ENCODE results near the gene GTF2A1L.

Gene GTF2A1L

GRCh38 chr2:48723129-48723528, 105.5 kb downstream of the GTF2A1L start:
- in situ Hi-C loops (cut with HindIII; ENCODE audit: low sequenced_read_pairs) = no loop called here
- DNase-seq (ENCODE audit: low read depth) = peak; percentile 43
- no peak for TF ChIP-seq CTCF (IDR thresholded peaks at IDR 0.05; ENCODE audit: low read depth, low read length, missing control alignments)
- H3K4me3 ChIP-seq (ENCODE audit: low read depth, low read length) = no peak overlapping the region

- H3K4me3 ChIP-seq (ENCODE audit: low read depth, low read length) = no peak overlapping the region
These were observed 106.6 kb downstream of the GTF2A1L start for GRCh38 chr2:48724278-48724677.

GRCh38 chr2:48725696-48726494, 108.2 kb downstream of the GTF2A1L start:
- no peak overlapping the region for H3K4me3 ChIP-seq (ENCODE audit: low read depth, low read length)
- in situ Hi-C loops (cut with HindIII; ENCODE audit: low sequenced_read_pairs) = no loop called here
- no peak for TF ChIP-seq CTCF (IDR thresholded peaks at IDR 0.05; ENCODE audit: low read depth, low read length, missing control alignments)
- DNase-seq (ENCODE audit: low read depth) = no peak

More at GRCh38 chr2:48724278-48724677, 106.6 kb downstream of the GTF2A1L start:
- no peak for TF ChIP-seq CTCF (IDR thresholded peaks at IDR 0.05; ENCODE audit: low read depth, low read length, missing control alignments)
- in situ Hi-C loops (cut with HindIII; ENCODE audit: low sequenced_read_pairs) = no loop called here
- no peak for DNase-seq (ENCODE audit: low read depth)

GRCh38 chr2:48727560-48727959, 109.9 kb downstream of the GTF2A1L start:
- no peak overlapping the region for H3K4me3 ChIP-seq (ENCODE audit: low read depth, low read length)
- in situ Hi-C loops (cut with HindIII; ENCODE audit: low sequenced_read_pairs) = no loop called here
- TF ChIP-seq CTCF (IDR thresholded peaks at IDR 0.05; ENCODE audit: low read depth, low read length, missing control alignments) = no peak
- no peak for DNase-seq (ENCODE audit: low read depth)

GRCh38 chr2:48728295-48728694, 110.6 kb downstream of the GTF2A1L start:
- in situ Hi-C loops (cut with HindIII; ENCODE audit: low sequenced_read_pairs) = no loop called here
- DNase-seq (ENCODE audit: low read depth) = no peak
- H3K4me3 ChIP-seq (ENCODE audit: low read depth, low read length) = no peak overlapping the region
- TF ChIP-seq CTCF (IDR thresholded peaks at IDR 0.05; ENCODE audit: low read depth, low read length, missing control alignments) = no peak

GRCh38 chr2:48728840-48729239, 111.2 kb downstream of the GTF2A1L start:
- no peak for DNase-seq (ENCODE audit: low read depth)
- TF ChIP-seq CTCF (IDR thresholded peaks at IDR 0.05; ENCODE audit: low read depth, low read length, missing control alignments) = no peak
- no peak overlapping the region for H3K4me3 ChIP-seq (ENCODE audit: low read depth, low read length)
- in situ Hi-C loops (cut with HindIII; ENCODE audit: low sequenced_read_pairs) = no loop called here

Data from astrocyte of the cerebellum (primary cell).